Measurements from ENCODE around the gene TUBGCP2. TPM values are rescaled to one million over a fixed set of nuclear protein-coding genes. Genes with fewer than 3 reads are reported as not detected.

Gene TUBGCP2
- total RNA-seq, 4 donors from 2014 or later, result 37.5 to 68.3 (median 47.6) TPM

DNA sequence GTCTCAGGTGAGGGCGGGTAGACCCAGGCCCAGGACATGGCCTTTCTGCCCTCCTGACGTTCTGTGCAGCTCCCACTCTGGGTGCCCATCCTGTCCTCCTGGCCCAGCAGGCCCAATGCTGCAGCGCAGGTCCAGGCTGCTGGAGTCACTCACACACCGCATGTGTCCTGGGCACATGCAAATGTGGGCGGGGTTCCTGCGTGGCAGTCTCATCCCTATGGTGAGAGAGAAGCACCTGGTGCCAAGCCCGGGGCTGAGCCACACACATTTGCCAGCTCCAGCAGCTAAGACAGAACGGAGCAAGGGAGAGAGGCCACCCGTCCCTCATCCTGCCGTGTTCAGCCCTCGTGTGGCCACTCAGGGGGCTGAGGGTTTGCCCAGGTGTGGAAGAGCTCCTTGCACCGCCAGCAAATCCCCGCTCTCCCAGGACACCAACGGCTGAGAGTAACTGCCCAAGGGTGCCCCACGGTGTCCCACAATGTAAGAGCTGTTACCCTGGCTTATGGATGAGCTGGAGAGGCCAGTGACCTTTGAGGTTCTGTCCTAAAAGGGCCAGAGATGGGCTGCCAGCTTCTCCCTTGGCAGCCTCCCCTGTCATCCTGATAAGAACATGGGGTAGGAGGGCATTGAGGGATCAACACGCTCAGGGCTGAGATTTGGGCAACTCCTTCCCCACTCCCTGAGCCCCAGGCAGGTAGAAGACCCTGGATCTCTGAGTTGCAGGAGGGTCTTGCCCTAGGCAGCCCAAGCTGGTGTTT lies 44.7 kb upstream of the TUBGCP2 start:
- in situ Hi-C loops (cut with MboI; ENCODE audit: low pct_ligation_motif_present in 1 of 4, low pct_unique_long_range_greater_than_20kb in 1 of 4, low sequenced_read_pairs in 3 of 4), result no loop called here
- H3K4me3 ChIP-seq, result no peak overlapping the region
- no peak overlapping the region for H3K27ac ChIP-seq
- intact Hi-C loops (cut with DNase I; ENCODE audit: low total_unique reads), result no loop called here
- no peak for DNase-seq
- no peaks in the 10 kb centered on the region for H3K36me3 ChIP-seq
- H3K4me1 ChIP-seq, result peaks cover 0 to 18% (median 14%) of the 10 kb centered on the region in 4 donors
- H3K27me3 ChIP-seq, result no peaks in the 10 kb centered on the region
- WGBS, 2 donors (ENCODE audit: low coverage in 1 of 2), result 78% methylated on average over 15 of the region's 16 CpGs; no CpG with 5 or more reads in 1 of the 2 donors
- no peaks in the 10 kb centered on the region for H3K9me3 ChIP-seq
- no peak for TF ChIP-seq CTCF (IDR thresholded peaks at IDR 0.05)
- TF ChIP-seq EP300 (IDR thresholded peaks at IDR 0.05; ENCODE audit: low read depth), result no peak
- no peak for TF ChIP-seq POLR2A (IDR thresholded peaks at IDR 0.05)
- TF ChIP-seq POLR2AphosphoS5 (IDR thresholded peaks at IDR 0.05), result no peak

DNA sequence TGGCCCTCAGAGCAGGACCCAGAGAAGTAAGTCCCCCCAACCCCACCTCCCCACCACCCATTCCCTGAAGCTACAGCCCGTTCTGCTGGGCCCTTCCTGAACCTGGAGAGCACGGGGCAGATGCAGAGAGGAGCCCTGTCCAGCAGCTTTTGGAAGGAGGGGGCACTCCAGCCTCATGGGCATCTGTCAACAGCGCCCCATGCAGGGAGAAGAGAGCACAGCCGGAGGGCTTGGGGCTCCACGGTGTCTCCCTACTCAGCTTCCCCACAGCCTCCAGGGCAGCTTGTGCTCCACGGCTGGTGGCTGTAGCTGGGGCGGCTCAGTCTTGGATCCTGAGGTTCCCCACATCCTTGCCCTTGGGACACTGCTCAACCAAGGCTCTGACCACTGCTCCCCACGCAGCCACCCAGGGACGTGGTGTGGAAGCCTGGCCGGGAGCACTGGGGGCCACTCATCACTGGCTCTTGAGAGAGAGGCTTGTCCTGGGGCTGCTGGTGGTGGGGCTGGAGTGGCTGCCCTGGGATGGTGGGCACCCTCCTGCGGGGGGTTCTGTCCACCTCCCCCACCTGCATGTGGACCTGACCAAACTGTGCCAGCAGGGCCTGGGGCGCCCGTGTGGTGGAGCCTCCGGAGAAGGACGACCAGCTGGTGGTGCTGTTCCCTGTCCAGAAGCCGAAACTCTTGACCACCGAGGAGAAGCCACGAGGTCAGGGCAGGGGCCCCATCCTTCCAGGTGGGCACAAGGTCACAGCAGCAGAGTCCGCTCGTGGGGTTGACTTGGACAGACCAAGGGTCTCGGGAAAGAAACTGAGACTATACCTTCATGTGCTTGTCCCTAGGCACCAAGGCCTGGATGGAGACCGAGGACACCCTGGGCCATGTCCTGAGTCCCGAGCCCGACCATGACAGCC lies 43.0 kb upstream of the TUBGCP2 start:
- peaks cover 6 to 19% (median 14%) of the 10 kb centered on the region in 4 donors for H3K4me1 ChIP-seq

GRCh38 chr10:133350950-133351329 lies 42.3 kb upstream of the TUBGCP2 start:
- H3K9me3 ChIP-seq, result no peaks in the 10 kb centered on the region
- H3K4me1 ChIP-seq, result peaks cover 5 to 18% (median 11%) of the 10 kb centered on the region in 4 donors
- WGBS, 2 donors (ENCODE audit: low coverage in 1 of 2), result 53% methylated on average over 11 of the region's 13 CpGs; no CpG with 5 or more reads in 1 of the 2 donors
- H3K27ac ChIP-seq, result no peak overlapping the region
- intact Hi-C loops (cut with DNase I; ENCODE audit: low total_unique reads), result no loop called here
- peaks cover 23% of the 10 kb centered on the region for H3K27me3 ChIP-seq
- no peak overlapping the region for H3K4me3 ChIP-seq
- in situ Hi-C loops (cut with MboI; ENCODE audit: low pct_ligation_motif_present in 1 of 4, low pct_unique_long_range_greater_than_20kb in 1 of 4, low sequenced_read_pairs in 3 of 4), result no loop called here
- DNase-seq, result no peak
- no peaks in the 10 kb centered on the region for H3K36me3 ChIP-seq
- no peak for TF ChIP-seq POLR2A (IDR thresholded peaks at IDR 0.05)
- TF ChIP-seq EP300 (IDR thresholded peaks at IDR 0.05; ENCODE audit: low read depth), result no peak
- no peak for TF ChIP-seq CTCF (IDR thresholded peaks at IDR 0.05)
- no peak for TF ChIP-seq POLR2AphosphoS5 (IDR thresholded peaks at IDR 0.05)

More for the DNA sequence above, 43.0 kb upstream of the TUBGCP2 start:
- H3K36me3 ChIP-seq, result no peaks in the 10 kb centered on the region
- no peak for DNase-seq
- H3K27me3 ChIP-seq, result peaks cover 16% of the 10 kb centered on the region
- WGBS, 2 donors (ENCODE audit: low coverage in 1 of 2), result 73% methylated on average over 24 of the region's 24 CpGs; no CpG with 5 or more reads in 1 of the 2 donors
- in situ Hi-C loops (cut with MboI; ENCODE audit: low pct_ligation_motif_present in 1 of 4, low pct_unique_long_range_greater_than_20kb in 1 of 4, low sequenced_read_pairs in 3 of 4) (no loop called here), intact Hi-C loops (cut with DNase I; ENCODE audit: low total_unique reads) (no loop called here)
- TF ChIP-seq EP300 (IDR thresholded peaks at IDR 0.05; ENCODE audit: low read depth) (no peak), POLR2AphosphoS5 (IDR thresholded peaks at IDR 0.05) (no peak), POLR2A (IDR thresholded peaks at IDR 0.05) (no peak), CTCF (IDR thresholded peaks at IDR 0.05) (no peak)
- H3K4me3 ChIP-seq, result no peak overlapping the region
- no peak overlapping the region for H3K27ac ChIP-seq
- H3K9me3 ChIP-seq, result no peaks in the 10 kb centered on the region
